Heart left ventricle (tissue), 16 donors: Measurements from ENCODE around the gene CLMP. TPM values are rescaled to one million over a fixed set of nuclear protein-coding genes. Genes with fewer than 3 reads are reported as not detected.
A peak's percentile ranks its signal among the peaks of the same experiment; 100 is the strongest.

ENCODE experiments used
- ATAC-seq, 4 donors: fragments of 200-7000 bp; cut with Tn5 transposase; one replicate each; pipeline ENCODE4 v1.9.1; 2020 to 2022; ENCODE audit warnings: moderate library complexity in 4 of 4, mild to moderate bottlenecking in 3 of 4, moderate number of reproducible peaks in 1 of 4
- DNase-seq, 5 donors: peaks; one replicate each; pipeline ENCODE4 v3.0.0-alpha.2; 2020
- H3K27ac ChIP-seq, 12 donors: fragments of 200-600 bp; sonication (generic) in 4 of 12; one replicate each; pipeline versions ENCODE4 v1.5.0 to v1.8.0; 2016 to 2022; ENCODE audit warnings: mild to moderate bottlenecking in 2 of 12
- H3K27me3 ChIP-seq, 9 donors: fragments of 200-600 bp; sonication (generic) in 2 of 9; one replicate each; pipeline versions ENCODE4 v1.5.1 to v1.8.0; 2016 to 2022; ENCODE audit warnings: mild to moderate bottlenecking in 3 of 9
- H3K36me3 ChIP-seq, 9 donors: fragments of 200-600 bp; sonication (generic) in 2 of 9; one replicate each; pipeline versions ENCODE4 v1.5.0 to v1.8.0; 2018 to 2022; ENCODE audit warnings: mild to moderate bottlenecking in 2 of 9
- H3K4me1 ChIP-seq, 12 donors: fragments of 200-600 bp; sonication (generic) in 4 of 12; one replicate each; pipeline versions ENCODE4 v1.5.0 to v1.8.0; 2016 to 2022; ENCODE audit warnings: mild to moderate bottlenecking in 3 of 12
- H3K4me3 ChIP-seq, 12 donors: fragments of 200-600 bp; sonication (generic) in 4 of 12; one replicate each; pipeline versions ENCODE4 v1.5.0 to v1.8.0; 2017 to 2022; ENCODE audit warnings: mild to moderate bottlenecking in 9 of 12, moderate library complexity in 4 of 12
- H3K9me3 ChIP-seq, 12 donors: fragments of 200-600 bp; sonication (generic) in 4 of 12; one replicate each; pipeline versions ENCODE4 v1.5.0 to v1.8.0; 2016 to 2022; ENCODE audit warnings: mild to moderate bottlenecking in 1 of 12
- POLR2A ChIP-seq, 2 donors: fragments of 450-650 bp; IDR thresholded peaks; one replicate each; pipeline ENCODE4 v1.6.1; 2017; ENCODE audit warnings: antibody characterized with exemption in 2 of 2, mild to moderate bottlenecking in 2 of 2, moderate library complexity in 2 of 2
- WGBS, 4 donors: extraction: QIAGEN DNeasy Blood & Tissue Kit in 2 of 4; methylation state at CpG; one replicate each; pipeline versions ENCODE4 v1.1.5 to v1.1.7; 2013 to 2018; 5-methylcytosine and 5-hydroxymethylcytosine counted together
- intact Hi-C, 10 donors: fragments of 100-400 bp; cut with DNase I; formaldehyde crosslinking; loops; one replicate each; pipeline versions ENCODE4 v1.11.1 to v1.14.2; 2022
- polyA plus RNA-seq, 2 donors: library from polyadenylated mRNA; stranded (reverse); fragments of 200-250 nt; gene quantifications; one replicate each; pipeline ENCODE4 v1.2.3, GENCODE V29; 2013
- total RNA-seq, 9 donors: library from RNA; depleted of rRNA in 2 of 9; stranded (reverse); fragments of >200 nt in 2 of 9; fragmentation: NEBNext Ultra II Directional in 3 of 9; extraction: Animal tissue kit (Norgen Biotek cat#: 25700) in 3 of 9; gene quantifications; one replicate each; pipeline versions ENCODE4 v1.1.0 to v1.2.4, GENCODE V29; 2016 to 2023
- TF ChIP-seq, protein P1 (sequence below), 12 donors: fragments of 200-600 bp; sonication (generic) in 4 of 12; IDR thresholded peaks; one replicate each; pipeline versions ENCODE4 v1.5.0 to v1.8.0; 2018 to 2022; ENCODE audit warnings: antibody characterized with exemption in 12 of 12, mild to moderate bottlenecking in 5 of 12
- donor health status: ischemic (EF 13 %, LVEDD 7.1; RV severe dilation, severe dysfunction).
- donor health status: healthy with polysubstance abuse.
- donor health status: DM: no; HTN: yes; CAD: no.
- donor health status: DM: no; HTN: no; CAD: no.
- donor health status: ischemic (EF 25% LVEDD 6.9; RV normal size, moderate dysfunction).
- donor health status: ischemic (EF 25% LVEDD 5.7; RV mildly dilated, moderate dysfunction).
- donor health status: healthy.
- donor health status: DM: yes; HTN: yes; CAD: no.
- donor health status: ischemic (EF 35%, LVEDD 5.7; RV mildly dilated, moderate dysfunction).
- donor health status: nonischemic (EF 11% LVEDD 7.7; RV severe dilation, severe dysfunction).
- donor health status: DM: yes; HTN: yes; CAD: no.
- donor health status: PGD.
- donor health status: ischemic (EF 29% LVEDD 5.4; RV normal size, mild dysfunction).
- donor health status: nonischemic (EF 23%, LVEDD 6.1; RV moderate dilation, normal function).

Gene CLMP
- total and polyA plus RNA-seq, 11 donors: 1.9 to 18.4 (median 5.8) TPM

GRCh38 chr11:123111465-123111864, 83.6 kb downstream of the CLMP start:
- peaks cover 0 to 12% (median 2%) of the 10 kb centered on the region in 12 donors for H3K9me3 ChIP-seq
- intact Hi-C loops: loop anchor here (1.0 to 10.0 kb wide), 5 partner anchors 135 to 366 kb away; no protein-coding TSS in a partner anchor
- H3K4me1 ChIP-seq: peaks cover 0 to 6% (median 0%) of the 10 kb centered on the region in 12 donors
- ATAC-seq (peak; percentile 27 to 83 (median 66)), DNase-seq (no peak)
- H3K4me3 ChIP-seq: no peak overlapping the region
- no peaks in the 10 kb centered on the region for H3K36me3 ChIP-seq
- H3K27ac ChIP-seq: peak overlapping the region in 1 of 12 donors; percentile 40
- WGBS, 4 donors: 60 to 71% (median 68%) methylated on average over 4 of the region's 4 CpGs
- TF ChIP-seq POLR2A (IDR thresholded peaks at IDR 0.05): no peak
- TF ChIP-seq, protein P1, sequence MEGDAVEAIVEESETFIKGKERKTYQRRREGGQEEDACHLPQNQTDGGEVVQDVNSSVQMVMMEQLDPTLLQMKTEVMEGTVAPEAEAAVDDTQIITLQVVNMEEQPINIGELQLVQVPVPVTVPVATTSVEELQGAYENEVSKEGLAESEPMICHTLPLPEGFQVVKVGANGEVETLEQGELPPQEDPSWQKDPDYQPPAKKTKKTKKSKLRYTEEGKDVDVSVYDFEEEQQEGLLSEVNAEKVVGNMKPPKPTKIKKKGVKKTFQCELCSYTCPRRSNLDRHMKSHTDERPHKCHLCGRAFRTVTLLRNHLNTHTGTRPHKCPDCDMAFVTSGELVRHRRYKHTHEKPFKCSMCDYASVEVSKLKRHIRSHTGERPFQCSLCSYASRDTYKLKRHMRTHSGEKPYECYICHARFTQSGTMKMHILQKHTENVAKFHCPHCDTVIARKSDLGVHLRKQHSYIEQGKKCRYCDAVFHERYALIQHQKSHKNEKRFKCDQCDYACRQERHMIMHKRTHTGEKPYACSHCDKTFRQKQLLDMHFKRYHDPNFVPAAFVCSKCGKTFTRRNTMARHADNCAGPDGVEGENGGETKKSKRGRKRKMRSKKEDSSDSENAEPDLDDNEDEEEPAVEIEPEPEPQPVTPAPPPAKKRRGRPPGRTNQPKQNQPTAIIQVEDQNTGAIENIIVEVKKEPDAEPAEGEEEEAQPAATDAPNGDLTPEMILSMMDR (IDR thresholded peaks at IDR 0.05): peak; percentile 65 to 86 (median 76)
- no peaks in the 10 kb centered on the region for H3K27me3 ChIP-seq

GRCh38 chr11:123110397-123110796, 84.7 kb downstream of the CLMP start:
- Histone ChIP-seq H3K4me3 (no peak overlapping the region), H3K4me1 (peaks cover 0 to 6% (median 0%) of the 10 kb centered on the region in 12 donors), H3K27me3 (no peaks in the 10 kb centered on the region), H3K27ac (peak overlapping the region in 1 of 12 donors; percentile 17), H3K36me3 (no peaks in the 10 kb centered on the region), H3K9me3 (peaks cover 0 to 3% (median 0%) of the 10 kb centered on the region in 12 donors)
- no peak for DNase-seq
- WGBS, 4 donors: 54 to 66% (median 60%) methylated on average over 8 of the region's 8 CpGs
- intact Hi-C loops: loop anchor here in 9 of 10 donors (2.0 to 10.0 kb wide), 4 partner anchors 136 to 367 kb away; no protein-coding TSS in a partner anchor
- ATAC-seq: no peak
- no peak for TF ChIP-seq POLR2A (IDR thresholded peaks at IDR 0.05)
- TF ChIP-seq, protein P1 (IDR thresholded peaks at IDR 0.05): no peak

DNA sequence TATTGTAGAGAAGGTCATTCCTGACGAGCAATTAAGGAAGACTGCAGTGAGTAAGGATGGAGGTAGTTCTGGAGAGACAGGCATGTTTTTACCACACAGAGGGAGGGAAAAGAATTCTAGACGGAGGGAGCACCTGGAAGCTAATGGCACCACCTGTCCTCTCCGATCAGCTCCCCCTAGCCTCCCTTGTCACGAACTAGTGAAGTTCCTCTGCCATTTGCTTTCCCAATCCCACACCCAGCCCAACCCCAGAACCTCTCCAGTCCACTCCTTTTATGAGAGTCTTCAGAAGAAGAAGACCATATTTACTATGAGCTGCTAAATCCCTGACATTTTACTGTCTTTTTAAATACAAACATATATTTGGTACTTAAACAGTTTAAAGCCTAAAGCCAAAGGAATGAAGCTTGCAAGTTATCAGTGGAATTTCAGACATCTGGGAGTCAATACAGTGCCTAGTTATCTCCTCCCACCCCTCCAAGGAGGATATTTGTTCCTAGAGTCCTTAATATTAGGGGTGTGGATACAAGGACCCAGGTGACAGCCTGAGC, 87.0 kb downstream of the CLMP start:
- Histone ChIP-seq H3K4me3 (no peak overlapping the region), H3K27ac (peak overlapping the region in 1 of 12 donors; percentile 17), H3K27me3 (no peaks in the 10 kb centered on the region), H3K36me3 (no peaks in the 10 kb centered on the region), H3K9me3 (no peaks in the 10 kb centered on the region), H3K4me1 (peaks cover 0 to 21% (median 13%) of the 10 kb centered on the region in 12 donors)
- WGBS, 4 donors: 86 to 96% (median 89%) methylated on average over 4 of the region's 4 CpGs
- TF ChIP-seq, protein P1 (IDR thresholded peaks at IDR 0.05): no peak
- TF ChIP-seq POLR2A (IDR thresholded peaks at IDR 0.05): no peak
- ATAC-seq: no peak
- DNase-seq: no peak
- intact Hi-C loops: loop anchor here in 4 of 10 donors (10.0 kb wide), 2 partner anchors 367 to 377 kb away; no protein-coding TSS in a partner anchor

DNA sequence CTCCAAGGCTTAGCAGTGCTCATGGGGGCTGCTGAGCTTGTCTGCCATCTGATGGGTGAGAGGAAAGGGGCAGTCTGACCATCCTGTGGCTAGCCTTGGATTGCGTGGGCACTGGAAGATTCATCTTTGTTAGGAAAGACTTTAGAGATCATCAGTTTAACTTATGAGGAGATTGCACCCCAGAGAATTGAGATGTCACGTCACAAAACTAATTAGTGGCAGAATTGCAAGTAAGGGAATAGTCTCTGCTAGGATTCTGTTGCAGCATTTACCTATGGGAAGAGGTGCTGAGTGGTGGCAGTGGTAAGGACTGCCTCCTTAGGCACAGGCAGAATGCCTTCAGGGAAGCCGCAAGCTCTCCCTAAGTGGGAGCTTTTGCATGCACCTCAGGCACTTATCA, 90.4 kb downstream of the CLMP start:
- TF ChIP-seq POLR2A (IDR thresholded peaks at IDR 0.05): no peak
- Histone ChIP-seq H3K27ac (peak overlapping the region in 1 of 12 donors; percentile 71), H3K4me3 (no peak overlapping the region), H3K9me3 (no peaks in the 10 kb centered on the region), H3K4me1 (peaks cover 0 to 42% (median 21%) of the 10 kb centered on the region in 12 donors), H3K36me3 (no peaks in the 10 kb centered on the region), H3K27me3 (no peaks in the 10 kb centered on the region)
- WGBS, 4 donors: 94 to 98% (median 95%) methylated on average over 3 of the region's 3 CpGs
- intact Hi-C loops: loop anchor here in 7 of 10 donors (5.0 to 10.0 kb wide), 5 partner anchors 42 to 608 kb away; partner anchors contain the start of gene HSPA8 (in 2 of the 7)
- DNase-seq (no peak), ATAC-seq (no peak)
